GM19455 (cell line): Measurements from ENCODE around the gene KANK2.
"Not testable (repeated sequence)": the region's sequence is repeated elsewhere in the genome, so short reads cannot be mapped to it uniquely, and the experiment has no call there.

Experiments used
- ATAC-seq: cut with Tn5 transposase; IDR thresholded peaks from one replicate; pipeline ENCODE4 v1.9.1; 2021; ENCODE audit not compliant: unreplicated experiment

Gene KANK2

DNA sequence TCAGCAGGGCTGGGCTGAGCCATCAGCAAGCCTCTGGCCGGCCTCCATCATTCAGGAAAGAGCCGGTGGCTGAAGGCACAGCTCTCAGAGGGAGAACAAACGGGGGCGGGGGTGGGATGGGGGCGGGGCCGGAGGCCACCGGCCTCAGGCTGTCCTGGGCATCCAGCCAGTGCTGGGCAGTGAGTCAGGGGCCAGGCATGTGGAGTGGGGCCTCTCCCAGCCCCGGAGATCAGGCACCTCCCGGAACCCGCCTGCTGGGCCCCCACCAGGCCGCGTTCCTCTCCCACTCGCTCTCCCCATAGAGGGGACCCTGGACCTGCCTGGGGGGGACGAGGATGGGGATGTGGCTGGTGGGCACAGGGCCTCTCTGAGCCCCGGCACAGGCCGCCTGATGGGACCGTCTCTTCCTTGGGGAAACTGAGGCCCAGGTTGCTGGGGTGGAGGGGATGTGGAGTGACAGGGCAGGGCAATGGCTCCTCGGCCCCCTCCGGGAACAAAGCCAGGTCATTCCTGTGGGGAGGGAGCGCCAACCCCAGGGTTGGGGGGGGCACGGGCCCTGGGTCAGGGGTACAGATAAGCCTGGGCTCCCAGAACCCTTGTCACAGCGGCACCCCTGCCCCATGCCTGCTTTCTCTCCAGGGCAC lies 54.7 kb downstream of the KANK2 start:
- ATAC-seq, result no peak

DNA sequence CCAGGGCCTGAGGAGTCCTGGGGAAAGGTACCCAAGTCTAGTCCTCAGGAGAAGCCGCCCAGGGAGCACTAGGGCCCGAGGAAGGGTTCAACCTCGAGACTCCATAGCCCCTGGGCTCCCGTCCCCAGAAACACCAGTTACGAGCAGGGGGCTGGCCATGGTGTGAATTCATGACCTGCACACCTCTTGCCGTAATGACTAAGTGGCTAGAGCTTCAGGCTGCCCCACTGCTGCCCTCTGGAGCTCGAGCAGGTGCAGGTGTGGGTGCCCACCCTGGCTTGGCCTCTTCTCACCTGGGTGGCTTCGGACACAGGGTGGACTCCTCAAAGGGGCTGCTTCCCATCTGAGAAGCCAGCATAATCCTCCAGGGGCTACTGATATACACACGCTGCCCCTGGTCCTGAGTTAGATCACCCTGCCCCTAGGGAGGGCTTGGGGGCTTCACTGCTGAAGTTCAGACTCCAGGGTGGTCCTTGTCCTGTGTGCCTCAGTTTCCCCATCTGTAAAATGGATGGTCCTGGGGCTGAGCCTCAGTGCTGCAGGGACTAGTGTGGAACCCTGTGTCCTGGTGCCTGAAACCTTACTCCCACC lies 55.3 kb downstream of the KANK2 start:
- ATAC-seq, result no peak

DNA sequence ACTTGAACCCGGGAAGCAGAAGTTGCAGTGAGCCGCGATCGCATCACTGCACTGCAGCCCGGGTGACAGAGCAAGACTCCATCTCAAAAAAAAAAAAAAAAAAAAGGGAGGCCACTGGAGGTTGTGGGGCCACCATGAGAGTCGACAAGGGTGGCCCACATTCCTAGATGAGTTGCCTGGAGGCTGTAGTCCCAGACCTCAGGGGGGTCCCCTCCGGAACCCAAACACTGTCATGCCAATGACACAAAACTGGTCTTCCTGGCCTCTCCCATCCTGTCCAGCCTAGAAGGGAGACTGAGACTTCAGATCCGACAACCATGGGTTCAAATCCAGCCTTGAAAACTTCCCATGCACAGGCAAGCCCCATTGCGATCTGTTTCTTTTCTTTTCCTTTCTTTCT lies 56.4 kb downstream of the KANK2 start:
- ATAC-seq, result no peak

DNA sequence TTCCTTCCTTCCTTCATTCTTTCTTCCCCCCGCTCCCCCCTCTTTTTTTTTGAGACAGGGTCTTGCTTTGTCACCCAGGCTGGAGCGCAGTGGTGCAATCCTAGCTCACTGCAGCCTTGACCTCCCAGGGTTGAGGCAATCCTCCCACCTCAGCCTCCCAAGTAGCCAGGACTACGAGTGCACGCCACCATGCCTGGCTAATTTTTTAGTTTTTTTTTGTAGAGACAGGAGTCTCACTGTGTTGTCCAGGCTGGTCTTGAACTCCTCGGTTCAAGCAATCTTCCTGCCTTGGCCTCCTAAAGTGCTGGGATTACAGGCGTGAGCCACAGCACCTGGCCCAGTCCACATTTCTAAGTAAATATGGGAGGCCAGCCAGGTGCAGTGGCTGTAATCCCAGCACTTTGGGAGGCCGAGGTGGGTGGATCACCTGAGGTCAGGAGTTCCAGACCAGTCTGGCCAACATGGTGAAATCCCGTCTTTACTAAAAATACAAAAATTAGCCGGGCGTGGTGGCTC lies 57.3 kb downstream of the KANK2 start:
- not testable (repeated sequence) for ATAC-seq

DNA sequence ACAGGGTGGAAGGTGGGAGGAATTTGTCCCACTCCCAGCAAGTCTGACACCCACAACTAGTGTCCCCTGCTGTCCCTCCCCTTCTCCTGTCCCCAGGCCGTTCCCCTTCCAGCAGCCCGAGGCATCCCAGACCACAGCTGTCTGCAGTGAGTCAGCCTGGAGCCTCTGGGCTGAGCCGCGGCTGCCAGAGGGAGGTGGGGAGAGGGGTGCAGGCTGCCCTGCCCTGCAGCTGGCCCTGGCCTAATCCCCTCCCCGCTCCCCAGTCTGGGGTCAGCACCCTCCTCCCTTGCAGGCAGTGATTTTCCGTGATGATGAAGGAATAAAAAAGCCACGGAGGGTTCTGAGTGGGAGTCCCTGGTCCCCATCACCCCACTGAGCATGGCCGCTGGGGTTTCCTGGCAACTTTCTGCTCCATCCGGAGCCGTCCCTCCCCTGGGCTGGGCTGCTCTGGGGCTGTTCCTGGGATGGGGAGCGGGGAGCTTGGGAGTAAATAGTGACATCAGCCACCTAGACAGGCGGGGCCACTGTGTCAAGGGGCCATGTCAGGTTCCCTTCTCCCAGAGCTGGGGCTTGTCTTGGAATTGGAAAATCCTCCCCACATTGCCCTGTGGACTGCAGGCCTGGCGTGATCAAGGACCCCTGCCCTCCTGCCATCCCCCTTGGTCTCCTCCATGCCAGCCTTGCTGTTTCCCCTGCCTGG lies 58.6 kb downstream of the KANK2 start:
- no peak for ATAC-seq

DNA sequence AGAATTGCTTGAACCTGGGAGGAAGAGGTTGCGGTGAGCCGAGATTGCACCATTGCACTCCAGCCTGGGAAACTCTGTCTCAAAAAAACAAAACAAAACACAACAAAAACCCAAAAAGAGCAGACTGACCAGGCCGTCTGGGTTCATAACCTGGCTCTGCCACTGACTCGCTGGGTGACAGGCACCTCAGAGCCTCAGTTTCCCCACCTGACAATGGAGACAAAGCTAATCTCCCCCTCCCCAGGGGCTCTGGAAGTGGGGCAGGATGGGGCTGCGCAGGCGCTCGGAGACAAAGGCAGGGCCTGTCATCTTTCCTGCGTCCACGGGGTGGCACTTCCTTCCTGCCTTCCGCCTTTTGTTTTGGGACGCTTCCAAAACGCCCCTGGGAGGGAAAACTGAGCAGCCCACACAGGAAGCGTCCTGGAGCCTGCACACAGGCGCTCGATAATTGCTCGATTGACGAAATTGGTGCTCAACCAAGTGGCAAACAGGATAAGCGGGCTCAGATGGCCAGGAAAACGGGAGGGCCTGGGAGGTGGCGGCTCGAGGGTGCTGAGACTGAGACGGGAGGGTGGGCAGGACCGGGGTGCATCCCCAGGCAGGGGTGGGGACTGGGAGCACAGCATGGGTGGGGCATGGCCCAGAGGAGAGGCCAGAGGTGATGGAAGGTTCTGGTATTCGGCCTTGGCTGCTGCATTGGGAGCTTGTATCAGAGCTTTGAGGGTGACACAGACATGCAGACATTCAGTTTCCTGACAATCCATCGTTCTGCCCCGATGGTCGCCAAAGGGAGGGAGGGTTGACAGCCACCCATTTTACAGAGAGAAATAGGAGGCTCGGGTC lies 59.6 kb downstream of the KANK2 start:
- no peak for ATAC-seq

DNA sequence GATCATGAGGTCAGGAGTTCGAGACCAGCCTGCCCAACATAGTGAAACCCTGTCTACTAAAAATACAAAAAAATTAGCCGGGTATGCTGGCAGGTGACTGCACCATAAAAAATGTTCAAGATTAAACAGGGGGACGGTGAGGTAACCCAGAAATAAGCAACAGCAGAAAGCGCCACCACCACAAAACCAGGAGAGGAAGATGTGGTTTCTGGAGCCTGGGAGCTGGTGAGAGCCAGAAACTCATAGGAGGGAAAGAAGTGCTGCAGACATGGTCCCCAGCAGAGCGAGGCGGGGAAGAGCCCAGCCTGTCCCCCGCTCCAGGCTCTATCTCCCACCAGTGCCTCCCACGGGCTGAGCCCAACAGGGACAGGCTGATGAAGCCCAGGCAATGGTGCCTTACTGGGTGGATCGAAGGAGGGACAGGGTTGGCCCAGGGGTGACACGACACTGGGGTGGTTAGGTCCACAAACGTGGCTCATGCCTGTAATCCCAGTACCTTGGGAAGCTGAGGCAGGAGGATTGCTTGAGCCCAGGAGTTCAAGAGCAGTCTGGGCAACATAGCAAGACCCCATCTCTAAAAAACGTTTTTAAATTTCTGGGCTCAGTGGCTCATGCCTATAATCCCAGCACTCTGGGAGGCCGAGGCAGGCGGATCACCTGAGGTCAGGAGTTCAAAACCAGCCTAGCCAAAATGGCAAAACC lies 60.8 kb downstream of the KANK2 start:
- no peak for ATAC-seq

DNA sequence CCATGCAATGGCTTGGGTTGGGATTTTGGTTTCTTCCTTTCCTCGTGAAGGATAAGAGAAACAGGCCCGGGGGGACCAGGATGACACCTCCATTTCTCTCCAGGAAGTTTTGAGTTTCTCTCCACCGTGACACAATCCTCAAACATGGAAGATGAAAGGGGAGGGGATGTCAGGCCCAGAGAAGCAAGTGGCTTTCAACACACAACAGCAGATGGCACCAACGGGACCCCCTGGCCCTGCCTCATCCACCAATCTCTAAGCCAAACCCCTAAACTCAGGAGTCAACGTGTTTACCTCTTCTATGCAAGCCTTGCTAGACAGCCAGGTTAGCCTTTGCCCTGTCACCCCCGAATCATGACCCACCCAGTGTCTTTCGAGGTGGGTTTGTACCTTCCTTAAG lies 65.9 kb downstream of the KANK2 start:
- ATAC-seq, result no peak

DNA sequence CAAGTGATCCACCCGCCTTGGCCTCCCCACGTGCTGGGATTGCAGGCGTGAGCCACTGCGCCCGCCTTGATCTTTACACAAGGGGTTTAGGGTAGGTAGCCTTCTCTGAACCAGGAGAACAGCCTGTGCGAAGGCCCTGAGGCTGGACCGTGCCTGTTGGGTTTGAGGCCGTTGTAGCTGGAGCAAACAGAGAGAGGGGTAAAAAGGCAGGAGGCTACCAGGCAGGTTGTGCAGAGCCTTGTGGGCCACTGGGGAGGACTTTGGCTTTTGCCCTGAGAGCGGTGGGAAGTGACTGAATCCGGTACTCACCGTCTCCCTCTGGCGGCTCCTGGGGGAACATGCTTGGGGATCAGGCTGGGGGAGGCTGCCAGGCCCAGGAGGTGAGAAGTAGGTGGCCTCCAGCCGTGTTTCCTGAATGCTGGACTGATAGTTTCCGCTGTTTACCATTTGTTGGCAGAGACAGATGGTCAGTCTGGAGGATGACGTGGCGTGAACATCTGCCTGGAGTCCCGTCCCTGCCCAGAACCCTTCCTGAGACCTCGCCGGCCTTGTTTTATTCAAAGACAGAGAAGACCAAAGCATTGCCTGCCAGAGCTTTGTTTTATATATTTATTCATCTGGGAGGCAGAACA lies 66.4 kb downstream of the KANK2 start:
- no peak for ATAC-seq

DNA sequence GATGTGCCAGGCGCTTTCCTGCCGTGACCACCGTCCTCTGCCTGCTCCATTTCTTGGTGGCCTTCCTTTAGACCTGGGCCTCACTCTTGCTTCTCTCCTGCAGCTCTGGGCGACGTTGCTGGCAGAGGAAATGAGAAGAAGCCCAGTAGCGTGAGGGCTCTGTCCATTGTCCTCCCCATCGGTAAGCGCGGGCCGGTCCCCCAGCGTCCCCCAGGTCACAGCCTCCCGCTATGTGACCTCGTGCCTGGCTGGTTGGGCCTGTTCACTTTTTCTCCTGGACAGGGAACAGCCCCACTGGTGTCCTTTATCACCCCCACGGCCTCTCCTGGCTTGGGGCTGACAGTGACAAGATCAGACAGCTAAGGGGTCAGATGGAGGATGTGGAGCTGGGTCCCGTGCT lies 69.4 kb downstream of the KANK2 start:
- ATAC-seq, result no peak

DNA sequence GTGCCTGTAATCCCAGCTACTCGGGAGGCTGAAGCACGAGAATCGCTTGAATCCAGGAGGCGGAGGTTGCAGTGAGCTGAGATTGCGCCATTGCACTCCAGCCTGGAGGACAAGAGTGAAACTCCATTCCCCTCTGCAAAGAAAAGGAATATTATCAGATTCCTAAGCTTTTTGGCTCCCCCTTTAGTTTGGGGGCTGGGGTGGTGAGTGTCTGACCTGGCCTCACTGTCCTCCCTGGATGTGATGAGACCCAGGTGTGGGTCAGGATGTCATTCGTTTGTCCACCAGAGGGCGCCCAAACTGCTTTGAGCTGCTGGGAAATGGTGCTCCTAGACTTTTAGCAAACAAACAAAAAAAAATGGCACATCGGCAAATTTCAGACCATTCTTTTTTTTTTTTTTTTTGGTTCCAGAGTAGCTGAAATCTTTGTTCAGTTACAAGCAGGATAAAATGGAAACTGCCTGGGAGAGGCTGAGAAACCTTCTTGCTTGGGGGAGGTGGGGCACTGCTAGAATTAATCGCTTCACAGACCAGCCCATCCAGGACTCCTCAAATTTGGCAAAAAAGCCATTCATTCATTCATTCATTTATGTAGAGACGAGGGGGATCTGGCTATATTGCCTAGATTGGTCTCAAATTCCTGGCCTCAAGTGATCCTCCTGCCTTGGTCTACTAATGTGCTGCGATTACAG lies 71.2 kb downstream of the KANK2 start:
- no peak for ATAC-seq

DNA sequence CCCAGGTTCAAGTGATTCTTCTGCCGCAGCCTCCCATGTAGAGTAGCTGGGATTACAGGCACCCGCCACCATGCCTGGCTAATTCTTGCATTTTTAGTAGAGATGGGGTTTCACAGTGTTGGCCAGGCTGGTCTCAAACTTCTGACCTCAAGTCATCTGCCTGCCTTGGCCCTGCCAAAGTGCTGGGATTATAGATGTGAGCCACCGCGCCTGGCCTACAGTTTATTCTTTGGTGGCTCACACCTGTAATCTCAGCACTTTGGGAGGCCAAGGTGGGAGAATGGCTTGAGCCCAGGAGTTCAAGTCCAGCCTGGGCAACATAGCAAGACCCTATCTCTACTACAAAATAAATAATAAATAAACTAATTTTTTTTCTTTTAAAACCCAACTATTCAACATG lies 73.2 kb downstream of the KANK2 start:
- ATAC-seq, result not testable (repeated sequence)

DNA sequence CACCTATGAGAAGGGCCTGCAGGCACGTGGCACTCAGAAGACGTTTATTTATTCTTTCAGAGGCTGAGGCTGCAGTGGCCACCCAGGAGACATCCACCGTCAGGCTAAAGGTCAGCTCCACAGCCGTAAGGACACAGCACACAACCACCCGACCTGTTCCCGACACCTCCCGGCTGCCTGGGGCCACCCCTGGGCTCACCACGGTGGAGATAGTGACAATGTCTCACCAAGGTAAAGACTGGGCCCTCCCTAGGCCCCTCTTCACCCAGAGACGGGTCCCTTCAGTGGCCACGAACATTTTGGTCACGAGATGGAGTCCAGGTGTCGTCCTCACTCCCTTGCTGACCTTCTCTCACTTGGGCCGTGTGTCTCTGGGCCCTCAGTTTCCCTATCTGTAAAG lies 74.2 kb downstream of the KANK2 start:
- no peak for ATAC-seq

DNA sequence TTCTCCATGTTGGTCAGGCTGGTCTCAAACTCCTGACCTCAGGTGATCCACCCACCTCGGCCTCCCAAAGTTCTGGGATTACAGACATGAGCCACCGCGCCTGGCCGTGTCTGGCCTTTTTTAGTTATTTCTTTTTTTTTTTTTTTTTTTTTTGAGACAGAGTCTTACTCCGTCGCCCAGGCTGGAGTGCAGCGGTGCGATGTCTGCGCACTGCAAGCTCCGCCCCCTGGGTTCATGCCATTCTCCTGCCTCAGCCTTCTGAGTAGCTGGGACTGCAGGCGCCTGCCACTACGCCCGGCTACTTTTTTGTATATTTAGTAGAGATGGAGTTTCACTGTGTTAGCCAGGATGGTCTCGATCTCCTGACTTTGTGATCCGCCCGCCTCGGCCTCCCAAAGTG lies 75.4 kb downstream of the KANK2 start:
- not testable (repeated sequence) for ATAC-seq

DNA sequence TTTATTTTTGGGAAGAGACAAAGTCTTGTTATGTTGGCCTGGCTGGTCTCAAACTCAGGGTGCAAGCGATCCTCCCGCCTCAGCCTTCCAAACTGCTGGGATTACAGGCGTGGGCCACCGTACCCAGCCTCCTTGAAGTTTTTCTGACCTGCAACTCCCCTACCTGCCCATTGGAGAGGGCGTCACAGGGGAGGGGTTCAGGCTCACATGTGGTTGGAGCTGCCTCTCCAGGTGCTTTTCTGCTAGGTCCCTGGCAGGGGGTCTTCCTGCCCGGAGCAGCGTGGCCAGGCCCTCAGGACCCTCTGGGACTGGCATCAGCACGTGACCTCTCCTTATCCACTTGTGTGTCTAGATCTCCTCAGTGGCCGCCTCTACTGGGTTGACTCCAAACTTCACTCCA lies 80.8 kb downstream of the KANK2 start:
- ATAC-seq, result no peak

DNA sequence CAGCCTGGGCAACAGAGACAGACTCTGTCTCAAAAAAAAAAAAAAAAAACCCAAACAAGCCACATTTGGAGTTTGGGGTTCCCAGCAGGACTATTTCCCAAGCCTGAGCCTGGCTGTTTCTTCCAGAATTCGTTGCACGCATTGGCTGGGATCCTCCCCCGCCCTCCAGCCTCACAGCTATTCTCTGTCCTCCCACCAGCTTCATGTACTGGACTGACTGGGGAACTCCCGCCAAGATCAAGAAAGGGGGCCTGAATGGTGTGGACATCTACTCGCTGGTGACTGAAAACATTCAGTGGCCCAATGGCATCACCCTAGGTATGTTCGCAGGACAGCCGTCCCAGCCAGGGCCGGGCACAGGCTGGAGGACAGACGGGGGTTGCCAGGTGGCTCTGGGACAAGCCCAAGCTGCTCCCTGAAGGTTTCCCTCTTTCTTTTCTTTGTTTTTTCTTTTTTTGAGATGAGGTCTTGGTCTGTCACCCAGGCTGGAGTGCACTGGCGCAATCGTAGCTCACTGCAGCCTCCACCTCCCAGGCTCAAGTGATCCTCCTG lies 81.4 kb downstream of the KANK2 start:
- no peak for ATAC-seq

DNA sequence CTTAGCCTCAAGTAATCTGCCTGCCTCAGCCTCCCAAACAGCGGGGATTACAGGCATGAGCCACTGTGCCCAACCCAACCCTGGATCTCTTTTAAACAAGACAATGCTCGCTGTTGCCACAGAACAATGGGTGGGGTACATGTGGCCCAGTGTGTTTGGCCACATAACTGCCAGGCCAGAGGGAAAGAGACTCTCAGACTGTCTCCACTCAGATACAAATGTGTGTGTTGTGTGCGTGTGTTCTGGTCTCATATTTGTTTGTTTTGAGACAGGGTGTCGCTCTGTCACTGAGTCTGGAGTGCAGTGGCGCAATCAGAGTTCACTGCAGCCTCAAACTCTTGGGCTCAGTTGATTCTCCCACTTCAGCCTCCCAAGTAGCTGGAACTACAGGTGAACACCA lies 82.3 kb downstream of the KANK2 start:
- no peak for ATAC-seq
